ENCODE data around the gene ELMO1. TPM values are rescaled to one million over a fixed set of nuclear protein-coding genes. Genes with fewer than 3 reads are reported as not detected.

Gene ELMO1
- total and polyA plus RNA-seq, 10 of the 15 experiments (the other 5 are each of a cell fraction or from before 2014, with no cell fraction given) = 22.6 to 85.9 (median 56.6) TPM

GRCh38 chr7:37336259-37336658 is 112.4 kb downstream of the ELMO1 start (continued):
- TF ChIP-seq ZBTB11 (CRISPR knock-in tag; IDR thresholded peaks at IDR 0.05) (no peak), ZNF274 (IDR thresholded peaks at IDR 0.05; ENCODE audit: insufficient read depth, insufficient read length) (no peak), SUZ12 (IDR thresholded peaks at IDR 0.05; ENCODE audit: unreplicated experiment) (no peak), ATF3 (IDR thresholded peaks at IDR 0.05; ENCODE audit: borderline replicate concordance, extremely low read depth, low read depth, low read length) (no peak), IRF4 (IDR thresholded peaks at IDR 0.05; ENCODE audit: low read depth, low read length) (peak; percentile 89), LARP7 (IDR thresholded peaks at IDR 0.05) (no peak), SP1 (IDR thresholded peaks at IDR 0.05; ENCODE audit: low read depth, low read length) (peak; percentile 21), TCF12 (IDR thresholded peaks at IDR 0.05; ENCODE audit: low read depth, low read length) (no peak), YY1 (IDR thresholded peaks at IDR 0.05; ENCODE audit: low read depth, low read length) (peak; percentile 53; the same call in 1 of the 2 replicates), STAT3 (IDR thresholded peaks at IDR 0.05; ENCODE audit: low read depth, low read length) (no peak), ZNF217 (IDR thresholded peaks at IDR 0.05) (no peak), NR2F1 (conservative IDR thresholded peaks at IDR 0.05) (no peak; the same call in 1 of the 2 replicates), E4F1 (IDR thresholded peaks at IDR 0.05; ENCODE audit: borderline replicate concordance, partially characterized antibody) (no peak), SREBF1 (IDR thresholded peaks at IDR 0.05; ENCODE audit: low read length) (no peak), BACH1 (IDR thresholded peaks at IDR 0.05; ENCODE audit: borderline replicate concordance) (peak; percentile 37; the same call in 1 of the 2 replicates), ZNF622 (IDR thresholded peaks at IDR 0.05) (no peak), MAX (IDR thresholded peaks at IDR 0.05; ENCODE audit: low read depth, low read length) (no peak), HSF1 (IDR thresholded peaks at IDR 0.05; ENCODE audit: low read depth, low read length) (no peak), MTA3 (IDR thresholded peaks at IDR 0.05; ENCODE audit: borderline replicate concordance, low read length) (no peak), RBBP5 (conservative IDR thresholded peaks at IDR 0.05) (no peak), POLR2A (IDR thresholded peaks at IDR 0.05; ENCODE audit: low read depth, low read length) (no peak), SRF (IDR thresholded peaks at IDR 0.05; ENCODE audit: low read depth in 2 of 2, low read length in 2 of 2) (no peak), ZNF384 (IDR thresholded peaks at IDR 0.05; ENCODE audit: borderline replicate concordance, low read depth, low read length) (no peak), NFIC (IDR thresholded peaks at IDR 0.05; ENCODE audit: low read depth, low read length) (peak; percentile 93)

Data from GM12878 (cell line).